Progenitor cell of endocrine pancreas (in vitro differentiated cells): ENCODE results near the gene SPAG5. TPM values are rescaled to one million over a fixed set of nuclear protein-coding genes. Genes with fewer than 3 reads are reported as not detected.
A peak's percentile ranks its signal among the peaks of the same experiment; 100 is the strongest.

Source experiments
- DNase-seq: peaks from one replicate; pipeline ENCODE4 v3.0.0; 2021; ENCODE audit warnings: low spot score; ENCODE audit not compliant: unreplicated experiment
- H3K27ac Mint-ChIP-seq: 2 replicates; pipeline ENCODE4 v1.8.0; 2021; ENCODE audit warnings: mild to moderate bottlenecking, moderate library complexity, mixed read lengths
- H3K27me3 Mint-ChIP-seq: 2 replicates; pipeline ENCODE4 v1.8.0; 2021; ENCODE audit warnings: mixed read lengths
- H3K36me3 Mint-ChIP-seq: 2 replicates; pipeline ENCODE4 v1.8.0; 2022; ENCODE audit warnings: mixed read lengths; ENCODE audit not compliant: insufficient read depth
- H3K4me1 Mint-ChIP-seq: 2 replicates; pipeline ENCODE4 v1.8.0; 2021; ENCODE audit warnings: low read depth, mixed read lengths
- H3K4me3 Mint-ChIP-seq: 2 replicates; pipeline ENCODE4 v1.8.0; 2021; ENCODE audit warnings: low read depth, mild to moderate bottlenecking, moderate library complexity, mixed read lengths
- H3K9me3 Mint-ChIP-seq: 2 replicates; pipeline ENCODE4 v1.8.0; 2021; ENCODE audit warnings: low read depth, mixed read lengths
- CTCF ChIP-seq: fragments of 200-600 bp; sonication (generic); IDR thresholded peaks from one replicate; pipeline ENCODE4 v1.5.0; 2021; ENCODE audit warnings: antibody characterized with exemption, mild to moderate bottlenecking; ENCODE audit not compliant: unreplicated experiment
- total RNA-seq: library from RNA; stranded (reverse); gene quantifications from 2 replicates; pipeline ENCODE4 v1.2.1, GENCODE V29; 2021

The SPAG5 gene
- total RNA-seq, 1 donor from 2014 or later: 69.4 TPM

GRCh38 chr17:28547623-28548416, 51.0 kb downstream of the SPAG5 start:
- H3K4me1 Mint-ChIP-seq: peaks cover 11% of the 10 kb centered on the region
- H3K4me3 Mint-ChIP-seq: no peak overlapping the region
- DNase-seq: peak; percentile 59
- no peaks in the 10 kb centered on the region for H3K27me3 Mint-ChIP-seq
- H3K36me3 Mint-ChIP-seq: peaks cover 1% of the 10 kb centered on the region
- peak; percentile 81 for TF ChIP-seq CTCF
- H3K9me3 Mint-ChIP-seq: no peaks in the 10 kb centered on the region
- no peak overlapping the region for H3K27ac Mint-ChIP-seq

DNA sequence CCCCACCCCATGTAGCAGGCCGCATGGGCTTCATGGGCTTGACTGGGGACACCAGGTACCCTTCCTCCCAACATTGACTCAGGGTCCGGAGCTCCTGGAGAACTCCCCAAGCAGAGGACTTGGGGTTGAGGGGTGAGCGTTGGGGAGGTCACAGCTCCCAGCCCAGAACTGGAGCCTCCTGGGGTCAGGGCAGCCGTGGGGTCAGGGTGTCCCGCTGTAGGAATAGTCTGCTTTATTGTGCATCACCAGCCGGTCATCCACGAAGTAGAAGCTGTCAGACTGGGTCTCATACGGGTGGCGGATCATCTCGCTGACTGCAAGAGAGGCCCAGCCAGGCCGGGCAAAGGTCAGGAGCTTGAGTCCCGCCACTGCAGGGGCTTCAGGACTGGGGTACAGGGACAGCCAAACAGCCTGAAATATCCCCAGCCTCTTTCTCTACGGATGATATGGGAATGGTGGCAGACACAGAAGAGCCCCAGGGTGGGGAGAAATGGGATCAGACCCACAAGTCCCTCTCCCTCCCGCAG, 51.7 kb downstream of the SPAG5 start:
- no peak for DNase-seq
- Mint-ChIP-seq H3K27me3 (no peaks in the 10 kb centered on the region), H3K27ac (no peak overlapping the region), H3K4me3 (no peak overlapping the region), H3K36me3 (peaks cover 1% of the 10 kb centered on the region), H3K4me1 (peaks cover 8% of the 10 kb centered on the region), H3K9me3 (no peaks in the 10 kb centered on the region)
- TF ChIP-seq CTCF: no peak

DNA sequence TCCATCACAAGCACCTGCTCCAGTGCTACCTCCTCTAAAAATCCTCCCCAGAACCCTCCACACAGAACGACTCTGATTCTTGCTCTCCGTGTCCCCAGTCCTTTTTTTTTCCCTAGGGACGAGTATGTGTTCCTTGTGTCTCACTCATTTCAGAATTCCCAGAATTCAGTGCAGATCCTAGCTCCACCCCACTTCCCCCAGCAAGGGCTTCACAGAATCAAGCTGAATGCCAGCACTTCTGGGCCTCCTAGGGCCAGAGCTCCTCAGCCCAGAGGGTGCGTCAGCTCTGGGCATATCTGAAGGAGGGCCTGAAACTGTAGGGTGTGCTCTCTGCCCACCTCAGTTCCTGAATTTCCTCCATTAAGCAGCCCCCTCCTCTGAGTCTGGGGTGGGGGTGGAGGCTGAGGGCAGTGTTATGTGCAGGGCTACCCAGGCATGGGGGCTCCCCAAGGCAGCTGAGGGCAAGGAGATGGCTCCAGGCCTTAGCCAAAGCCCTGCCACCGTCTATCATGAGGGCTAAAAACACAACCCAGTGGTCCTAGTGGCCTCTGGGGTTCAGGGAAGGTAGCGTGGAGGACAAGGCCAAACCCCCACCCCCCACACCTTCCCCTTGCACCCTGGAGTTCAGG, 52.9 kb downstream of the SPAG5 start:
- no peak for DNase-seq
- H3K4me3 Mint-ChIP-seq: no peak overlapping the region
- H3K27ac Mint-ChIP-seq: no peak overlapping the region
- H3K4me1 Mint-ChIP-seq: peaks cover 2% of the 10 kb centered on the region
- no peaks in the 10 kb centered on the region for H3K9me3 Mint-ChIP-seq
- peaks cover 1% of the 10 kb centered on the region for H3K36me3 Mint-ChIP-seq
- no peak for TF ChIP-seq CTCF
- H3K27me3 Mint-ChIP-seq: no peaks in the 10 kb centered on the region

- no peak for DNase-seq
- peaks cover 2% of the 10 kb centered on the region for H3K4me1 Mint-ChIP-seq
- H3K4me3 Mint-ChIP-seq: no peak overlapping the region
- peaks cover 1% of the 10 kb centered on the region for H3K36me3 Mint-ChIP-seq
- H3K27me3 Mint-ChIP-seq: no peaks in the 10 kb centered on the region
- H3K9me3 Mint-ChIP-seq: no peaks in the 10 kb centered on the region
- no peak for TF ChIP-seq CTCF
- H3K27ac Mint-ChIP-seq: no peak overlapping the region
Observed at GRCh38 chr17:28545141-28545503, 53.7 kb downstream of the SPAG5 start.

DNA sequence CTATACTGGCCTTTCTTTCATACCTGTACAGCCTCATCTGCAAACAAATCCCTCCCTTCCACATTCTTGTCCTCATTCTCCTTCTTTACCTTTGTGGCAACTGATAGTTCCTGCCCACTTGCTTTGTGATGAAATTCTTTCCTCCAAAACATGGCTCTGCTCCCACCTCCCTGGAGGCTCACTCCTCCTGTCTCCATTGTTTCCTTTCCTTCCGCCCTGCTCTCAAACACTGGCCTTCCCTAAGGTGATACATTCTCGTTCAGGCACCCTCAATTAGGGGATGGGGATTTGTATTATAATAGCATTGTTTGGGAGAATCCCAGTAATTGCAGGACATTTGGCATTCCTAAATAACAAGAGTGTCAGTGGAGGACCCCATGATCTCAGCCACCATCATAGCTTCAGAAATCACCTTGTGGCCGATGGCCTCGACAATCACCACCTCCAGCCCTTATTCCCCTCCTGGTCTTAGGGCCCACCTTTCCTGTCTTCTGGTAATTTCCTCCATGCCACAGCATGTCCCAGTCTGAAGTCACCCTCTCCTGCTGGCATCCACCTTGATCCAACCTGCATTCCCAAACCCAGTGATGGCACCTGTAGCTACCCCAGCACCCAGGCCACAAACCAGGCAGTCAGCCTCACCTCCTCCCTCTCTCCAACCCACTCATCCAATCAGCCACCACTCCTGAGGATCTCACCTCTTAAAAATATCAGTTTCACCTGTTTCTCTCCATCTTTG, 54.3 kb downstream of the SPAG5 start:
- no peaks in the 10 kb centered on the region for H3K9me3 Mint-ChIP-seq
- peak overlapping the region; percentile 54 for H3K27ac Mint-ChIP-seq
- peaks cover 1% of the 10 kb centered on the region for H3K36me3 Mint-ChIP-seq
- no peak for TF ChIP-seq CTCF
- no peak overlapping the region for H3K4me3 Mint-ChIP-seq
- DNase-seq: no peak
- H3K27me3 Mint-ChIP-seq: no peaks in the 10 kb centered on the region
- H3K4me1 Mint-ChIP-seq: peaks cover 2% of the 10 kb centered on the region
